HTR-8/SVneo (cell line): Measurements from ENCODE around the gene PAFAH1B2.
"Not testable (repeated sequence)": the region's sequence is repeated elsewhere in the genome, so short reads cannot be mapped to it uniquely, and the experiment has no call there.

Experiments
- DNase-seq: peaks from one replicate; pipeline ENCODE4 v3.0.0; 2011; ENCODE audit warnings: low spot score, mixed read lengths; ENCODE audit not compliant: insufficient read length
- FAIRE-seq: peaks from 2 replicates; lab custom pipeline; 2011; peaks lifted over from hg19 to GRCh38; lab: Jason Lieb, UNC

Gene PAFAH1B2

GRCh38 chr11:117126223-117126965 lies 17.7 kb upstream of the PAFAH1B2 start:
- no peak for DNase-seq
- no peak for FAIRE-seq

DNA sequence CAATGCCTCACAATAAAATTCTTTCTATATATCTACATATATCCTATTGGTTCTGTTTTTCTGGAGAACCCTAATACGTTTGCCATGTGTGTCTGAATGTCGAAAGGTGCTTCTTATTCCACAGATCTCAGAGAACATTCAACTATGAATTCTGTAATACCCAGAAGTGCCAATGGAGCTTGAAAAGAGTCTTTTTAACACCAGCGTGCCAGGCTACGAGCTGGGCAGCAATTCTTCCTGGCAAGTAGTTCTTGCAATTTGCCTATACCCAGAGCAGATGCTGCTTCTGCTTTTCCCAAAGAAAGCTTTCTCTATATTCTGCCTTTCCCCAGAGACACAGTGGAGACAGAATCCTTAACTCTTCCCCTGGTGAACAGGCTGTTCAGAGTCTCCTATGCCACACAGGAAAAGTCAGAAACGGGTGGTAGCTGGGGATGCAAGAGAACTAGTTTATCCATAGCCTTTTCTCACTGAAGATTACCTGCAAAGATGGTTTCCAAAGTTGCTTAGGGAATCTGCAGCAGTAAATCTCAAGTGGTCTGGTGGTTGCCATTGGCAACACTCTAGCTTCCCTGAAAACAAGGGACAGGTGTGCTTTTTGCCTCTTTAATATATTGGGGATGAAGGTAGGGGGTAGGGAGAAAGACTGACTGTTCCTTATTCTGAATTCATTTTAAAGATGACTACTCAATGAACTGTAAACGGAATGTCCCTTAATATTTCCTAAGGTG lies 16.8 kb upstream of the PAFAH1B2 start:
- DNase-seq = no peak

DNA sequence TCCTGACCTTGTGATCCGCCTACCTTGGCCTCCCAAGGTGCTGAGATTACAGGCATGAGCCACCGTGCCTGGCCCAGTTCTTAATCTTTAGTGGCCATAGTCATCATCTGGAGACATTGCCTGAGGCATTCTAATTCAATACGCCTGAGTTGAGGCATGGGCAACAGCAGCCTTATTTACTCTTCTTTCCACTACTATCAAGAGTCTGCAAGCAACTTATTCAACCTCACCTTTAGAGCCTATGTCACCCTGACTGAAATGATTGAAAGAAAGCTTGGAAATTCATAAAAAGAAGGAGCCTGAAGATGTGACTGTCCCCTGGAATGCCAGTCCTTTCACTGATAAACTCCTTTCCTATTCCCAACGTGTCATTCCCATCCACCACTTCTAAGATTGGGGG lies 15.8 kb upstream of the PAFAH1B2 start:
- DNase-seq (no peak), FAIRE-seq (no peak)

More for the DNA sequence above, 16.8 kb upstream of the PAFAH1B2 start:
- FAIRE-seq = no peak

- FAIRE-seq, DNase-seq: not testable (repeated sequence)
Observed at GRCh38 chr11:117130396-117130795, 13.7 kb upstream of the PAFAH1B2 start.

DNA sequence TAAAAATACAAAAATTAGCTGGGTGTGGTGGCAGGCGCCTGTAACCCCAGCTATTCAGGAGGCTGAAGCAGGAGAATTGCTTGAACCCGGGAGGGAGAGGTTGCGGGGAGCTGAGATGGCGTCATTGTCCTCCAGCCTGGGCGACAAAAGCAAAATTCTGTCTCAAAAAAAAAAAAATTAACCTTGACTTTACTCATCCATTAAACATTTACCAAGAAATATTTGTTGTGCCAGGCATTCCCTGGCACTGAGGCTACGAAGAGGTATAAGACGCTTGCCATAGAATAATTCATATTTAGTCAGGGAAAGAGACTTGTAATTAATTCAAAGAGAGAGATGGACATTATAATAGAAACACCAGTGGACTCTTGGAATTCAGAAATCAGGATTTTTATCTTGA lies 13.2 kb upstream of the PAFAH1B2 start:
- DNase-seq = no peak

GRCh38 chr11:117134431-117134830 lies 9.7 kb upstream of the PAFAH1B2 start:
- DNase-seq (no peak), FAIRE-seq (no peak)

More for the DNA sequence above, 13.2 kb upstream of the PAFAH1B2 start:
- no peak for FAIRE-seq

- not testable (repeated sequence) for FAIRE-seq
Observed at GRCh38 chr11:117134979-117135378, 9.1 kb upstream of the PAFAH1B2 start.

GRCh38 chr11:117137223-117138086 lies 6.6 kb upstream of the PAFAH1B2 start:
- peak; percentile 99 for FAIRE-seq

More at GRCh38 chr11:117134979-117135378, 9.1 kb upstream of the PAFAH1B2 start:
- not testable (repeated sequence) for DNase-seq

DNA sequence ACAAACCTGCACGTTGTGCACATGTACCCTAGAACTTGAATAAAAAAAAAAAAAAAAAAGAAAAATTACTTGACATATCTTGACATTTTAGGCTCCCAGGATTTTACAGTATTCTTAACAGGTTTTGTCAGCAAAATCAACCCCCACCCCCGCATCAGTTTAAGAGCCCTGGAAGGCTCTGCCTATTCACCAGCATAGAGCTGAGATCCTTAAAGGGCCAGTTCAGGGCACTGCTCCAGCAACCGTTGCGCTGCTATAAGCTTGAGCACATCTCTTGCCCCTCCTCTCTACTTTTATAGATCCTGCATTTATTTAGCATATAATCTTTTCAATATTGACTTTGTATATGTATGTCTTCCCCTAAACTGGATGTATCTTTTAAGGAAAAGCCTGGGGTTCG lies 697 bp upstream of the PAFAH1B2 start:
- FAIRE-seq (no peak), DNase-seq (peak; percentile 43)

More at GRCh38 chr11:117137223-117138086, 6.6 kb upstream of the PAFAH1B2 start:
- not testable (repeated sequence) for DNase-seq

DNA sequence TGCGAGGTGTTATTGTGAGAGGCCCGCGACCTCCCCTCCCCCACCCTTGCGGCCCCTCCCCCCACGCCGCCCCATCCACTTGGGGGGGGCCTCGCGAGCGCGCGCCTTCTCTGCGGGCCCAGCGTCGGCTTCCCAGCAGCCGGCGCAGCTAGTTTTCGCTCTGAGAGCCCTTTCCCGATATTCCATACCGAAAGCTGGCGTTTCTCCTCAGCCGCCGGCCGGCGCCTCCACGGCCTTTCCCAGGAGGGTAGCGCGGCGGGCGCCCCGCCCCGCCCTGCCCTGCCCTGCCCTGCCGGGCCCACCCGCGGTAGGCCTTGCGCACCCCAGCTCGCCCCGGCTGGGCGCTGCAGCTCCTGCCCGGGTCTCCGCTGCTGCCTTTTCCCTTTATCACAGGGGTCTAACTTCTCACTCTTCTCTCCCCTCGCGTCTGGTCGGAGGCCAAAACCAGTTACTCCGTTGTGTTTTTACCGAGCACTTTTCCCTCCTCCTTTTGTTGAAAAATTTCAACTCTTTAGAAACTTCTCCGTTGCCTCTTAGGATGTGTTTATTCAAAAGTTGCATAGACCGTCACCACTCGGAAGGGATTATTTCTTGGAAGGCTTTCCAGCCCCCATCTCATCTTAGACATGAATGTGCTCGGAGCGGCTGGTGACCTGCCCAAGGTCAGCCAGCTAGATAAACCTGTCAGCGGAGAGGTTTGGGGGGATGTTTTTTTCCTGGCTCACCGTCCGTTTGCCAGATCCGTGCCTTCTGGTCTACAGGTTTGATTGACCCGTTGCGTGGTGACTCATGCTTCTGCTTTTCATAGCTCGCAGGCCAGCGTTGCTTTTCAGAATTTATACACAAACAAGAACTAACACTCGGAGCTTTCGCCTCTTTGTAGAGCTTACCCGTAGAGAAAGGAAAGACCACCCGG lies 648 bp downstream of the PAFAH1B2 start:
- no peak for FAIRE-seq
- DNase-seq = peak; percentile 56

DNA sequence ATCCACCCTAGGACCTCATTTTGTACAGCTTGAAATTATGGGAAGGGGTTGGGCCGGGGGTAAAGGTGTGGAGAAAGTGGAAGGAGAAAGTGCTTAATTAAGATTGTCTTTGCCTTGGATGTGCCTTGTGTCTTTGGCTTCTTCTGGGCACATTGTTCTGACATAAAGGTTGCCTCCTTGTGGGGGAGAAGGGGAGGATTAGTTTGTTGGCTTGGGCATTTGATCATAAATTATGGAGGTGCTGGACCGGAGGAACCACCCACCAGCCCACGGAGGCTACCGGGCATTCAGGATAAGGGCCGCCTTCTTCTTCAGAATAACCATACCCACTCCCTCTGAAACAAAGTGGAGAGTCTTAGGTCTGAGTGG lies 1.3 kb downstream of the PAFAH1B2 start:
- FAIRE-seq (no peak), DNase-seq (peak; percentile 59)

- FAIRE-seq (no peak), DNase-seq (no peak)
Observed at GRCh38 chr11:117146521-117146920, 2.4 kb downstream of the PAFAH1B2 start.

DNA sequence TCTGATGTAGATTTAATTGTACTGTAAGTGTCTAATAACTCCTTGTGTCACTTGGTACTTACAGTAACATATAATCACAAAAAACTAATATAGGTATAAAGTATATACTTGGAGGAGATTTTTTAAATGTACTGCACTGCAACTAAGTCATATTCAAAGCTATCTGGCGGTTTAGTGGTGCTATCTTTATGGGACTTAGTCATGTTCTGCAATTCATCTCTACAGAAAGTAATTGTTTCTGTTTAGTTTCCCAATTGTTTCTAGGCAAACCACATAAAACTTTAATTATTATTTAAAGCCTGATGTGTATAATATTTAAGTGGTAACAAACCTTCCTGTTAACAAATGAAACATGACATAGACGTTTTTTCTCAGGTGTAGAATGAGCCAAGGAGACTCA lies 8.0 kb downstream of the PAFAH1B2 start:
- DNase-seq = no peak
- no peak for FAIRE-seq

GRCh38 chr11:117154468-117154867 lies 10.4 kb downstream of the PAFAH1B2 start:
- FAIRE-seq (no peak), DNase-seq (no peak)

- no peak for FAIRE-seq
- DNase-seq = no peak
Observed at GRCh38 chr11:117157507-117157906, 13.4 kb downstream of the PAFAH1B2 start.

DNA sequence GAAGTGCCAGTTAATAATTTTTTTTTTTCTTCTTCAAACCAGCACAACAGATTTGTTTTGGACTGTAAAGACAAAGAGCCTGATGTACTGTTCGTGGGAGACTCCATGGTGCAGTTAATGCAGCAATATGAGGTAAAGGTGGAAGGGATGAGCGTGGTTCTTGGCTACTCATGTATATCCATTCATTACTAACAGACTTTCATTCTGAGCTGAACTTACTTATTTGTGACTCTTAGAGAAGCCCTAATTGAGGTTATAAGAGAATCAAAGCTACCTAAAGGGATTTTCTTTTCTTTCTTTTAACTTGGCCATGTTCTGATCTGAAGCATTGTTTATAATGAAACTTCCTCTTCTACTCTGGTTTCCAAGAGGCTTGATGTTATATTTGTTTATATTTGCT lies 15.8 kb downstream of the PAFAH1B2 start:
- no peak for DNase-seq
- FAIRE-seq = no peak

DNA sequence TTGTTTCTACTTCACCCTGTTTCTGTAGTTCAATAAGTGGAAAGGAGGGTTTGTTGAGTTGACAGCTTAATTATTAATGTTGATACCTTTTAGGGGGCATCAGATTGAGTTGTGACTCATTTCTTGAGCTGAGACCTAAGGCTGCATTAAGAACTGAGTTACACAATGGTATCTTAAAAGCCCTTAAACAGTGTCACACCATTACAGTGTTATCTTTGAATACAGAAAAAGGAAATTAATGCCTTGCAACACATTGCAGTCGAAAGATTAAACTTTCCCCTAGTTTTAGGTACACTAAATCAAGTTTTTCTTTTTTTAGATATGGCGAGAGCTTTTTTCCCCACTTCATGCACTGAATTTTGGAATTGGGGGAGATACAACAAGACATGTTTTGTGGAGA lies 16.7 kb downstream of the PAFAH1B2 start:
- FAIRE-seq (no peak), DNase-seq (no peak)

DNA sequence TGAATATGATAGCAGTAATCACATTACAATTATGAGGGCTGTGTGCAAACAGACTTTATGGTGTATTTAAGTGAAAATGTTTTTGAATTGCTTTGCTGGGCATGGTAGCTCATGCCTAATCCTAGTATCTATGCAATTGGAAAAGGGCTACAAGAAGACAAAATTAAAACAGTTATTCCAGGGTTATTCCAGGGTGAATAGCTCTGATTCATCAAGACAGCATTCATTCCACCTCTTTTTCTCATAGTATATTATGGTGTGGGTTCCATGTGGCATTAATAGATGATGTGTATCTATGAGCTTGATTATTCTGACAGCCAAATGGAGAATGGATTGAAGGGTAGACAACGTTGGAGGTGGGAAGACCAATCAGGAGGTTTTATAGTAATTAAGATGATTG lies 22.4 kb downstream of the PAFAH1B2 start:
- no peak for FAIRE-seq
- no peak for DNase-seq

- FAIRE-seq = no peak
- DNase-seq = no peak
Observed at GRCh38 chr11:117169736-117170135, 25.6 kb downstream of the PAFAH1B2 start.

- no peak for FAIRE-seq
Observed at GRCh38 chr11:117170210-117170609, 26.1 kb downstream of the PAFAH1B2 start.

More at GRCh38 chr11:117170210-117170609, 26.1 kb downstream of the PAFAH1B2 start:
- DNase-seq = no peak
